Measurements from ENCODE around the gene IQCM.

DNA sequence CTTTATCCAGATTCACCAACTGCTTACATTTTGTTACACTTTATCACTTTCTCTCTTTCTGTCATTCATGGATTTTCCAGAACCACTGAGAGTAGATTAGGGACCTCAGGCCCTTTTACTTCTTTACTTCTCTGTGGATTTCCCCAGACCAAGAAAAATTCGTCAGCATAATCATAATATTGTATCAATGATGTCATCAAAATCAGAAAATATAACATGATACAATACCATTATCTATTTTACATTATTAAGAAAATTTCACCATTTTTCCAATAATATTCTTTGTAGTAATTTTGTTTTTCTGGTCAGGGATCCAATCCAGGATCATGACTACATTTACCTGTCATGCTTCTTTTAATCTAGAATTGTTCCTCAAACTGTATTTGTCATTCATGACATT lies 494.2 kb downstream of the IQCM start:
- no peak for TF ChIP-seq CTCF (IDR thresholded peaks at IDR 0.05)
- TF ChIP-seq, protein P1, sequence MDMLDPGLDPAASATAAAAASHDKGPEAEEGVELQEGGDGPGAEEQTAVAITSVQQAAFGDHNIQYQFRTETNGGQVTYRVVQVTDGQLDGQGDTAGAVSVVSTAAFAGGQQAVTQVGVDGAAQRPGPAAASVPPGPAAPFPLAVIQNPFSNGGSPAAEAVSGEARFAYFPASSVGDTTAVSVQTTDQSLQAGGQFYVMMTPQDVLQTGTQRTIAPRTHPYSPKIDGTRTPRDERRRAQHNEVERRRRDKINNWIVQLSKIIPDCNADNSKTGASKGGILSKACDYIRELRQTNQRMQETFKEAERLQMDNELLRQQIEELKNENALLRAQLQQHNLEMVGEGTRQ (CRISPR knock-in tag; IDR thresholded peaks at IDR 0.05), result no peak
- no peak for TF ChIP-seq GABPB1 (CRISPR knock-in tag; IDR thresholded peaks at IDR 0.05)
- no peak for TF ChIP-seq TCF7 (CRISPR knock-in tag; IDR thresholded peaks at IDR 0.05; ENCODE audit: low read depth)
- TF ChIP-seq, protein P2, sequence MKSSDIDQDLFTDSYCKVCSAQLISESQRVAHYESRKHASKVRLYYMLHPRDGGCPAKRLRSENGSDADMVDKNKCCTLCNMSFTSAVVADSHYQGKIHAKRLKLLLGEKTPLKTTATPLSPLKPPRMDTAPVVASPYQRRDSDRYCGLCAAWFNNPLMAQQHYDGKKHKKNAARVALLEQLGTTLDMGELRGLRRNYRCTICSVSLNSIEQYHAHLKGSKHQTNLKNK (CRISPR knock-in tag; IDR thresholded peaks at IDR 0.05), result no peak
- TF ChIP-seq ESRRA (CRISPR knock-in tag; IDR thresholded peaks at IDR 0.05; ENCODE audit: borderline replicate concordance), result no peak
- no peak for TF ChIP-seq ARID4B (CRISPR knock-in tag; IDR thresholded peaks at IDR 0.05; ENCODE audit: borderline replicate concordance)
- TF ChIP-seq JUN (CRISPR knock-in tag; IDR thresholded peaks at IDR 0.05), result no peak
- TF ChIP-seq, protein P3, sequence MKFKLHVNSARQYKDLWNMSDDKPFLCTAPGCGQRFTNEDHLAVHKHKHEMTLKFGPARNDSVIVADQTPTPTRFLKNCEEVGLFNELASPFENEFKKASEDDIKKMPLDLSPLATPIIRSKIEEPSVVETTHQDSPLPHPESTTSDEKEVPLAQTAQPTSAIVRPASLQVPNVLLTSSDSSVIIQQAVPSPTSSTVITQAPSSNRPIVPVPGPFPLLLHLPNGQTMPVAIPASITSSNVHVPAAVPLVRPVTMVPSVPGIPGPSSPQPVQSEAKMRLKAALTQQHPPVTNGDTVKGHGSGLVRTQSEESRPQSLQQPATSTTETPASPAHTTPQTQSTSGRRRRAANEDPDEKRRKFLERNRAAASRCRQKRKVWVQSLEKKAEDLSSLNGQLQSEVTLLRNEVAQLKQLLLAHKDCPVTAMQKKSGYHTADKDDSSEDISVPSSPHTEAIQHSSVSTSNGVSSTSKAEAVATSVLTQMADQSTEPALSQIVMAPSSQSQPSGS (CRISPR knock-in tag; IDR thresholded peaks at IDR 0.05; ENCODE audit: borderline replicate concordance, low read depth), result no peak
